Hematopoietic multipotent progenitor cell treated with erythropoietin and hydrocortisone succinate and interleukin-3 and kit ligand, for 15 days (in vitro differentiated cells): ENCODE measurements around the gene KIF13A.
"Not testable (repeated sequence)": the region's sequence is repeated elsewhere in the genome, so short reads cannot be mapped to it uniquely, and the experiment has no call there.

Experiments
- DNase-seq: peaks from one replicate; pipeline ENCODE4 v3.0.0-alpha.2; 2015; ENCODE audit warnings: low spot score

Gene KIF13A

DNA sequence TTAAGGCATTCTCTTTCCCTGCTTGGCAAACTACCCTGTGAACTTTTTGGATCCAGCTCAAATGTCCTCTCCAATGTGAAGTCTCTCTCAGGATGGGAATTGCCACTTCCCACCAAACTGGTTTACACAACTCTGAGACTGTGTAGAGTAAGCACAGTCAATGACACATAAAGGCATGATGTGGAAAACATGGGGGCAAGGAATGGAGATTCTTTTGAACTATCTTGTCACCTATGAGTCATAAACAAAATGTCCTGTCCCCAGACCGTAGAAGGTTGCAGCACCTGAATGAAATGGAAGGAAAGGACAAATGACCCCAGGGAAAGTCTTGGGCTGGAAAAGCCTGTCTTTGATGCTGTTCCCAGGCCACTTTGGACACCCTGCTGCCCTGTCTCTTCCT lies 11.0 kb upstream of the KIF13A start:
- no peak for DNase-seq

DNA sequence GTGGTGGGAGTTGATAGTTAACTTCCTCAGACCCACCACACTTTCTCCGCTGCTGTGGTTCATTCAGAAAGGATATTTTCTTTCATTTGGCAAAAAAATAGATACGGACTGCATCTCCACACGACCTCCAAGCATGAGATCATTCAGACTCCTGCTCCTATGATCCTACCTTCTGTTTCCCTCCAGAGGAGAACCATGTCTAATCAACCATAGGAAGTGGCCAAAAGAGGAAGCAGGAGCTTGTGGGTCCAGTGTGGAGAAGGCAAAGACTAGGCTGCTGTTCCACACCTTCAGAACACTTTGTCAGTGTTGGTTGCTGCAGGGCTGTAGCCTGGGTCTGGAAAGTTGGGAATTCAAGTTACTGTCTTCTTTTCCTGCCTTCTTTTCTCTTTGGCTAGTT lies 10.6 kb upstream of the KIF13A start:
- DNase-seq: no peak

DNA sequence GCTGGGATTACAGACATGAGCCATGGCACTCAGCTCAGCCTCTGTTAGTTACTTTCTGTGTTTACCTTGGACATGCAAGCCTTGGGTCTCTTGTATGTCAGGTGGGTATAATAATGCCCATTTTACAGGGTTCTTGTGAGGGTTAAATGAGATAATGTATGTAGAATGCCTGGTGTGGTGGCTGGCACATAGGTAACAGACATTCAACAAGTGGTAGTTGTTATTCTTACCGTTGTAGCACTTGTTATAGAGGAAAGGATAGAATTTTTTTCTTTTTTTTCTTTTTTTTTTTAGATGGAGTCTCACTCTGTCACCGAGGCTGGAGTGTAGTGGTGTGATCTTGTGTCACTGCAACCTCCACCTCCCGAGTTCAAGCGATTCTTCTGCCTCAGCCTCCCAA lies 8.0 kb upstream of the KIF13A start:
- DNase-seq: no peak

- DNase-seq: no peak
Measured at GRCh38 chr6:17994019-17994418, 6.6 kb upstream of the KIF13A start.

DNA sequence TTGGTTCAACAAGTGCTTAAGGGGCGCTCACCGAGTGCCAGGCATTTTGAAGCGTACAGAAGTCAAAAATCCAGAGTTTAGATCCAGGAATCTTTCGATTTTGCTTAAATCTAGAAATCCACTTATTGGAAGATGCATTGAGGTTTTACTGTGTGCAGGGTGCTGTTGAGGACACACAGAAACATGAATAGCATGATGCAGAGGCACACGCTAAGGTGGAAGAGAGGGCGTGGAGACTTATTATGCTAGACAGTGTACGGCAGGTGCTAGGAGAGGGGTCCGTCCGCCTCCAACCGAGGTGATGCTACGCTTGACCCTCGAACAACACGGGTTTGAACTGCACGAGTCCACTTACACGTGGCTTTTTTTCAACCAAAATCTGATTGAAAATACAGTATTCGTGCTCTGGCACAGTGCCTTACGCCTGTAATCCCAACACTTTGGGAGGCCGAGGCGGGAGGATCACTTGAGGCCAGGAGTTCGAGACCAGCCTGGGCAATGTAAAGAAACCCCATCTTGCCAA lies 1.0 kb upstream of the KIF13A start:
- DNase-seq: no peak

DNA sequence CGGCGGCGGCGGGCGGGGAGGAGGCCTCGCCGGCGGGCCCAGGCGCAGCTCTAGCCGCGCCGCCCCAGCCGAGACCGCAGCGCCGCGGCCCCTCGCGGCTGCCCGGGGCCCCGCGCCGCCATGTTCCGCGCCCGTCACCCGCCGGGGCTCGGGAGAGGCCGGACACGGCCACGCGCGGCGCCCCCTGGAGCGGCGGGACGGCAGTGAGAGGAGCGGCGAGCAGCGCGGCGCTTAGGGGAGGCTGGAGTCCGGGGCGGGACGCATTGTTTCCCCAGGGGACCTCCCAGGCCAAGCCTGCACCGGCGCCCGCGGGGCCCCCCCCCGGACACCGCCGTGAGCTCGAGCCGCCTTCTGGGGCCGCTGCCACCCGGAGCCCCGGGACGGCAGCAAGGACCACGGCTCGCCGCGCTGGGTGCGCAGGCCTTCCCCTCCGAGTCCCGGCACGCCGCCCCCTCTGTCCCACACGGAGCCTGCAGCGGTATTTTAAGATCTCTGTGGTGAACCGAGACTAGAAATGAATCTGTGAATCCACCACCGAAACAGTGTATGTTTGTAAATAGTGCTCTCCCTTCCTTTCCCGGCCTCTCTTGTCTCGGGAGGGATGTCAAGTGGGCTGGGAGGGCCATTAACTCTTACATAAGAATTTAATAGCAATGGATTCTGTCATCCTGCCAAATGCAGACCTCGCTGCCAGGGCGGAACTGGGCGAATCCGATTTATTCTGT lies 424 bp upstream of the KIF13A start:
- DNase-seq: peak; percentile 52

DNA sequence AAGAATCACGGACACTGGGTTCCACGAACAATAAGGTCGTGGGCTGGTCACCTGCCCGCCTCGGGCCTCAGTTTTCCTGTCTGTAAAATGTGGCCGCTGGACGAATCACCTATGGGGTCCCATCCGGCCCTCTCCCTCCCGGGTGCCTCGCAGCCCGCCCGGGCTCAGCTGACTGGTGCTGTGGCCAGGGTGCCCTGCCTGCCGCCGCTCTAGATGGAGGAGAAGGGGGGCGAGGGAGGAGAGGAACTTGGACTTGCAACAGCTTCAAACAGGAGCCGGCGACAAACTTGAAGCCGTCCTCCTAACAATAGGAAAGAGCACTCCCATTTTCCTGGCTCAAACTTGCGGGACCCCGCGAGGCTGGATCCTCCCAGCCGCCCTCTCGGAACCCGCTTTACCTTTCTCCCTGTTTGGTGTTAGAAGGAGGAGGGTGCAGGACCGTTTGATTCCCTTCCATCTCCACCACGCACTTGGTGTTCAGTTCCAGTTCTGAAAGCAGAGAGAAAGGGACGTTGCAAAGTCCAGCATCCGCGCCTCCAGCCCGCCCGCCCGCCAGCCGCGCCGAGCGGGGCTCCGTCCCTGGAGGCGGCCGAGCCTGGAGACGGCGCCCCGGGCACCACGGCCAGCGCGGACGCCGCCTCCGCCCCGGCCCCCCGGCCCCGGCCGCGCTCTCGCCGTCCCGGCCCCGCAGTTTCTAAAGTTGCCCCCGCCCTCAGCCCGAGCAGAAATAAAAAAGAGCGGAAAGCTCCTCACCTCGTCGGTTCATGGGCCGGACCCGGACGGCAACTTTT lies 584 bp downstream of the KIF13A start:
- no peak for DNase-seq

- DNase-seq: no peak
Measured at GRCh38 chr6:17985934-17986655, 1.3 kb downstream of the KIF13A start.

- DNase-seq: no peak
Measured at GRCh38 chr6:17984812-17985670, 2.4 kb downstream of the KIF13A start.

DNA sequence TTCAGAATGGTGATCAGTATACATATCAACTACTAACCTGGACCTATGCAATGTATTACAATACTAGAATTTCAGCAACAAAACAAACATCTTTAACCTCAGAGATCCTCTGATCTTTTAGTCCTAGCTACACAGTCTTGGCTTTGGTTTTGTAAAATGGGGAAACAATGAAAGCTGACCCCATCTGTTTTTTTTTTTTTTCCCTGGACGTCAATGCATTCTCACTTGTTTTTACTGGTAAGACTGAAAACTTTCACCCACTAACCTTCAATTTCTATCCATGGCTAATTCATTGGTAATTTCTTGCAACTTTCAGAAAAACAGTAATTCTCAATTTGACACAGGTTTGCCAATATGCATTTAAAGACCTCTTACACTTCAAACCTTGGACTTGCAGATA lies 3.0 kb downstream of the KIF13A start:
- no peak for DNase-seq

DNA sequence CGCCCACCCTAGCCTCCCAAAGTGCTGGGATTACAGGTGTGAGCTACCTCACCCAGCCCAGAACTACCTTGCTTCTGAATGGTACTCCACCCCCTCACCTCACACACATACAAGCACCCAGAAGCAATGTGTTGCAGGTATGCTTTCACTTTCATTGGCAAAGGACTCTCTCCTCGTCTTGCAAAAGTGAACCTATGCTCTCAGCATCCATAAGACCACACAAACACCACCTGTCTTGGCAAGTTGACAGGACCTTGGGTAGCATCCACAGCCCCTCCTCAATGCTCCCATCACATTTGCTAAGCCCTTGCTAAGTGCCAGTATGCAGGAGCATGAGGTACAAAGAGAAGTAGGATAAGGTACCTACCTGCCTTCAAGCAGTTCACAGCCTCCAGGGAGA lies 3.7 kb downstream of the KIF13A start:
- no peak for DNase-seq

- DNase-seq: no peak
Measured at GRCh38 chr6:17980329-17980728, 7.1 kb downstream of the KIF13A start.

GRCh38 chr6:17979479-17979878 lies 8.0 kb downstream of the KIF13A start:
- DNase-seq: no peak

GRCh38 chr6:17976258-17976657 lies 11.2 kb downstream of the KIF13A start:
- not testable (repeated sequence) for DNase-seq

- DNase-seq: no peak
Measured at GRCh38 chr6:17974570-17975368, 12.7 kb downstream of the KIF13A start.

- no peak for DNase-seq
Measured at GRCh38 chr6:17972978-17973622, 14.3 kb downstream of the KIF13A start.

DNA sequence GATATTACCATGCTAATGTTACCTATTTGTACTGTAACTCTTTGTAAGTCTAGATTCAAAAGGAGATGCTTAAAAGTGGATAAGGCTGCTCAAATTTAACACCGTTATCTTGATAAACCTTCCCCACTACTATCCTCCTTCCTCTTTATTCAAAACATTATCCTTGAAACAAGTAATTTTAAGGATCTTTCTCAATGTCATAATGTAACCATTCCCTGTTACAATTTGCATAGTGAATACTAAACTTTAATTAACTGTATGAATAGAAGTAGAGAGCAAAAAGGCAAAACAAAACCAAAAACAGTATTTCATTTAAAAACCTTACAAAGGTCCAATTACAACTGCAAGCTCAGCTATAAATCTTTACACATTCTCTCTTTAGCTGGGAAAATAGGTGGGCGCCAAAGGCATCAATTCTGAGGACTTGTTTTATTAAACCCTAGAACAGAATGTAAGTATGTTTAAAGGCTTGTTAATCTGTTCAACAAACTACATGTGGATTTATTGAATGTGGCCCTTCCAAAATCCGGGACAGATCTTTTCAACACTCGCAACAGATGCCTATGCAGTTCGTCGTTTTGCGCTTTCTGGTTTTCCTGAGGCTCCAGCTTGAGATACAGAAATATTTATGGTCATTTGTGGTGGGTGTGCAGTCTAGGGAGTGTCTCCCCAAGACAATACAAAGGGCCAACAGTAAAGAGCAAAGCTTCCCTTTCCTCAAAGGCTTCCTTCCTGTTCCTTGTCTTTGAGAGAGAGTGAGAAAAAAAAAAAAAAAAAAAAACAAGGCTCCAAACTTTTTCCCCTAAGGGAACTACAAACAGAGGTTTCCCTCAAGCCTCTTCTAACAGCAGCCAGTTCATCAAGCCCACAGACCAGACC lies 15.1 kb downstream of the KIF13A start:
- DNase-seq: no peak

DNA sequence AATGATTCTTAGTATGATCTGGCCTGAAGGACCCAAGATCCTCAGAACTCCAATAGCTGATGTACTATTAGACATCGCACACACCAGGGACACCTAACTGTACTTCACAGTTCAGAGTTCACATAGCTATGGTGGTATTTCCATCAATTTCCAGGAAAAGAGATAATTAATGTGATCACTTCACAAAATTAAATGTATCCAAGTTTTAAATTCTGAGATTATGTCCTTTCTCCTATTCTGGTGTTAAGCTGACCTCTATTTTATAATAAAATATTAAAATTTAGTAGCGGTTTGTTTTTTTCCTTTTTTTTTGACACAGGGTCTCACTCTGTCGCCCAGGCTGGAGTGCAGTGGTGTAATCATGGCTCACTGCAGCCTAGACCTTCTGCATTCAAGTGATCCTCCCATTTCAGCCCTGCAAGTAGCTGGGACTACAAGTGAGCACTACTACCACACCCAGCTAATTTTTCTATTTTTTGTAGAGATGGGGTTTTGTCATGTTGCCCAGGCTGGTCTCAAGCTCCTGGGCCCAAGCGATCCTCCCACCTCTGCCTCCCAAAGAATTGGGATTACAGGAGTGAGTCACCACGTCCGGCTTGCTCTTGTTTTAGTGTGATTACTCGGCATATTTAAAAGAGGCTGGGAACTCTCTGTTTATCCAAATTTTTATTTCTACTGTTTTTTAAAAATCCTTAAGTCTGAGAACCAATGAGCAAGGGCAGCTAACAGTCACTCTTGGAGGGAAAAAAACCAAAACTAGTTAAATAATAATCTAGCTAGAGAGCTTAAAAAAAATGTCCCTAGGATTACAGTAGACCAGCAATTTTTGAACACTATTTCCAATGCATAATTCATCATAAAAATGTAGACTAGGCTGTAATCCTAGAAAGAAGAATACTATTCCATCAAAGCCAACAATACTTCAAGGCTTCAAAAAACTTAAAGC lies 16.0 kb downstream of the KIF13A start:
- no peak for DNase-seq
